Prostate gland (tissue), 2 donors: Measurements from ENCODE around the gene MYCT1.

Source experiments
- CTCF ChIP-seq, 4 experiments: fragments of 200-600 bp in 2 of 4; fragments of 450-650 bp in 2 of 4; sonication (generic) in 2 of 4; IDR thresholded peaks; 1 replicate in 3 of 4; 2 replicates in 1 of 4; pipeline ENCODE4 v1.5.1; 2016 to 2019; ENCODE audit warnings: antibody characterized with exemption in 4 of 4, mild to moderate bottlenecking in 2 of 4, moderate library complexity in 2 of 4
- POLR2A ChIP-seq: fragments of 450-650 bp; IDR thresholded peaks from one replicate; pipeline ENCODE4 v1.6.1; 2016; ENCODE audit warnings: antibody characterized with exemption, mild to moderate bottlenecking
- POLR2AphosphoS5 ChIP-seq: sonication (generic); formaldehyde crosslinking; IDR thresholded peaks from one replicate; pipeline ENCODE4 v1.6.1; 2017; ENCODE audit warnings: antibody characterized with exemption

- TF ChIP-seq CTCF (IDR thresholded peaks at IDR 0.05) (no peak), POLR2A (no peak), POLR2AphosphoS5 (no peak)
These were observed 995 bp downstream of the MYCT1 start for GRCh38 chr6:152698692-152699091.
